Neural progenitor cell (in vitro differentiated cells): ENCODE data around the gene TCHP. TPM values are rescaled to one million over a fixed set of nuclear protein-coding genes. Genes with fewer than 3 reads are reported as not detected.
A peak's percentile ranks its signal among the peaks of the same experiment; 100 is the strongest.
"Not testable (repeated sequence)": the region's sequence is repeated elsewhere in the genome, so short reads cannot be mapped to it uniquely, and the experiment has no call there.

Experiments used
- DNase-seq: peaks from one replicate; pipeline ENCODE4 v3.0.0-alpha.2; 2016; ENCODE audit warnings: low spot score
- H2AFZ ChIP-seq: fragments of 200-600 bp; sonication (generic); replicated peaks from 2 replicates; pipeline ENCODE4 v1.6.1; 2016; ENCODE audit warnings: antibody characterized with exemption
- H3F3A ChIP-seq: fragments of 200-600 bp; sonication (generic); 2 replicates; pipeline ENCODE4 v1.6.1; 2016; ENCODE audit warnings: antibody characterized with exemption, low read depth
- H3K27ac ChIP-seq: fragments of 200-600 bp; sonication (generic); 2 replicates; pipeline ENCODE4 v1.5.1; 2016; ENCODE audit warnings: mild to moderate bottlenecking
- H3K27me3 ChIP-seq: fragments of 200-600 bp; sonication (generic); 2 replicates; pipeline ENCODE4 v1.6.1; 2016; ENCODE audit warnings: mild to moderate bottlenecking, moderate library complexity
- H3K36me3 ChIP-seq: fragments of 200-600 bp; sonication (generic); 2 replicates; pipeline ENCODE4 v1.5.1; 2016
- H3K4me1 ChIP-seq: fragments of 200-600 bp; sonication (generic); 2 replicates; pipeline ENCODE4 v1.6.1; 2016; ENCODE audit warnings: mixed run types
- H3K4me2 ChIP-seq: fragments of 200-600 bp; sonication (generic); 2 replicates; pipeline ENCODE4 v1.6.1; 2016
- H3K4me3 ChIP-seq: fragments of 200-600 bp; sonication (generic); 2 replicates; pipeline ENCODE4 v1.5.1; 2016
- H3K79me2 ChIP-seq: fragments of 200-600 bp; sonication (generic); 2 replicates; pipeline ENCODE4 v1.6.1; 2016; ENCODE audit warnings: low read depth
- H3K9ac ChIP-seq: fragments of 200-600 bp; sonication (generic); 2 replicates; pipeline ENCODE4 v1.6.1; 2016
- H3K9me3 ChIP-seq: fragments of 200-600 bp; sonication (generic); 2 replicates; pipeline ENCODE4 v1.5.1; 2016; ENCODE audit warnings: low read depth
- H4K20me1 ChIP-seq: fragments of 200-600 bp; sonication (generic); 2 replicates; pipeline ENCODE4 v1.6.1; 2016; ENCODE audit warnings: low read depth
- H3K27ac Mint-ChIP-seq: 3 replicates; pipeline ENCODE4 v1.8.0; 2021; ENCODE audit warnings: mixed read lengths
- H3K27me3 Mint-ChIP-seq: 2 replicates; pipeline ENCODE4 v1.8.0; 2022; ENCODE audit warnings: low read depth, mild to moderate bottlenecking, inconsistent platforms, moderate library complexity, mixed read lengths; ENCODE audit not compliant: insufficient read depth
- H3K36me3 Mint-ChIP-seq: 3 replicates; pipeline ENCODE4 v1.8.0; 2021; ENCODE audit warnings: mixed read lengths
- H3K4me1 Mint-ChIP-seq: 3 replicates; pipeline ENCODE4 v1.8.0; 2021; ENCODE audit warnings: mixed read lengths
- H3K4me3 Mint-ChIP-seq: 3 replicates; pipeline ENCODE4 v1.8.0; 2021; ENCODE audit warnings: mild to moderate bottlenecking, moderate library complexity, mixed read lengths
- H3K9me3 Mint-ChIP-seq: 3 replicates; pipeline ENCODE4 v1.8.0; 2020; ENCODE audit warnings: mixed read lengths
- CTCF ChIP-seq: fragments of 200-600 bp; sonication (generic); IDR thresholded peaks from 2 replicates; pipeline ENCODE4 v1.5.1; 2017; ENCODE audit warnings: antibody characterized with exemption, mild to moderate bottlenecking
- EZH2 ChIP-seq: fragments of 200-600 bp; sonication (generic); IDR thresholded peaks from 2 replicates; pipeline ENCODE4 v1.6.1; 2017; ENCODE audit warnings: antibody characterized with exemption, mild to moderate bottlenecking, moderate library complexity
- EZH2phosphoT487 ChIP-seq: fragments of 200-600 bp; sonication (generic); IDR thresholded peaks from 2 replicates; pipeline ENCODE4 v1.6.1; 2017; ENCODE audit warnings: antibody characterized with exemption
- total RNA-seq: library from RNA; depleted of rRNA; stranded (reverse); fragments of >200 nt; gene quantifications from 2 replicates; pipeline ENCODE4 v1.2.3, GENCODE V29; 2015; ENCODE audit warnings: low replicate concordance

TCHP gene
- total RNA-seq, 1 donor from 2014 or later, result 15.2 TPM

GRCh38 chr12:109897029-109897428, 3.0 kb upstream of the TCHP start:
- TF ChIP-seq EZH2phosphoT487, result no peak
- TF ChIP-seq CTCF, result no peak
- no peak for TF ChIP-seq EZH2
- peaks cover 15% of the 10 kb centered on the region for H3K79me2 ChIP-seq
- Mint-ChIP-seq H3K36me3 (no peaks in the 10 kb centered on the region), H3K27ac (no peak overlapping the region), H3K4me1 (peaks cover 16% of the 10 kb centered on the region), H3K4me3 (no peak overlapping the region), H3K27me3 (peaks cover 7% of the 10 kb centered on the region), H3K9me3 (no peaks in the 10 kb centered on the region)
- peaks cover 11% of the 10 kb centered on the region for H3K4me1 ChIP-seq
- DNase-seq, result no peak
- H3K27me3 ChIP-seq, result peaks cover 10% of the 10 kb centered on the region
- no peaks in the 10 kb centered on the region for H3K9me3 ChIP-seq
- H3K27ac ChIP-seq, result no peak overlapping the region
- H3K4me2 ChIP-seq, result no peak overlapping the region
- H3K36me3 ChIP-seq, result no peaks in the 10 kb centered on the region
- peaks cover 27% of the 10 kb centered on the region for H3F3A ChIP-seq
- no peak overlapping the region for H3K4me3 ChIP-seq
- no peak overlapping the region for H2AFZ ChIP-seq
- H3K9ac ChIP-seq, result no peak overlapping the region
- no peaks in the 10 kb centered on the region for H4K20me1 ChIP-seq

- H3K9ac ChIP-seq, H3K27ac Mint-ChIP-seq, DNase-seq, H3K9me3 Mint-ChIP-seq, H3K27me3 ChIP-seq, H3K27me3 Mint-ChIP-seq, H3K36me3 Mint-ChIP-seq, H3K27ac ChIP-seq, H4K20me1 ChIP-seq, H3K4me3 ChIP-seq, H3K36me3 ChIP-seq, H3K9me3 ChIP-seq: not testable (repeated sequence)
- Mint-ChIP-seq H3K4me1 (peaks cover 16% of the 10 kb centered on the region), H3K4me3 (peak overlapping the region; percentile 96)
- Histone ChIP-seq H2AFZ (peak overlapping the region; percentile 98), H3K4me2 (peak overlapping the region; percentile 99), H3K4me1 (peaks cover 11% of the 10 kb centered on the region), H3F3A (peaks cover 36% of the 10 kb centered on the region), H3K79me2 (peaks cover 21% of the 10 kb centered on the region)
Measured at GRCh38 chr12:109899345-109899744, 729 bp upstream of the TCHP start.

- DNase-seq, result peak; percentile 51
- peak overlapping the region; percentile 96 for H3K4me3 Mint-ChIP-seq
- peaks cover 2% of the 10 kb centered on the region for H3K27me3 Mint-ChIP-seq
Measured at GRCh38 chr12:109900752-109901580, 892 bp downstream of the TCHP start.

More at GRCh38 chr12:109900752-109901580, 892 bp downstream of the TCHP start:
- Histone ChIP-seq H3K27me3 (peaks cover 10% of the 10 kb centered on the region), H3K9ac (peak overlapping the region; percentile 58), H3K9me3 (no peaks in the 10 kb centered on the region), H3K27ac (no peak overlapping the region), H3F3A (peaks cover 36% of the 10 kb centered on the region), H4K20me1 (peaks cover 3% of the 10 kb centered on the region), H3K36me3 (no peaks in the 10 kb centered on the region), H2AFZ (peak overlapping the region; percentile 98), H3K4me1 (peaks cover 11% of the 10 kb centered on the region), H3K4me2 (peak overlapping the region; percentile 99), H3K79me2 (peaks cover 21% of the 10 kb centered on the region), H3K4me3 (peak overlapping the region; percentile 79)
- Mint-ChIP-seq H3K4me1 (peaks cover 16% of the 10 kb centered on the region), H3K9me3 (no peaks in the 10 kb centered on the region), H3K36me3 (peaks cover 12% of the 10 kb centered on the region), H3K27ac (peak overlapping the region; percentile 92)
- TF ChIP-seq EZH2, result no peak
- no peak for TF ChIP-seq CTCF
- no peak for TF ChIP-seq EZH2phosphoT487
